Activated CD8-positive, alpha-beta memory T cell treated with anti-CD3 and anti-CD28 coated beads, Interleukin-2, amount 50 U/mL, for 24 hours (primary cell): ENCODE results near the gene MMAB.
A peak's percentile ranks its signal among the peaks of the same experiment; 100 is the strongest.

Experiments used
- DNase-seq: peaks from one replicate; pipeline ENCODE4 v3.0.0-alpha.2; 2020; ENCODE audit errors: extremely low read depth

Gene MMAB

DNA sequence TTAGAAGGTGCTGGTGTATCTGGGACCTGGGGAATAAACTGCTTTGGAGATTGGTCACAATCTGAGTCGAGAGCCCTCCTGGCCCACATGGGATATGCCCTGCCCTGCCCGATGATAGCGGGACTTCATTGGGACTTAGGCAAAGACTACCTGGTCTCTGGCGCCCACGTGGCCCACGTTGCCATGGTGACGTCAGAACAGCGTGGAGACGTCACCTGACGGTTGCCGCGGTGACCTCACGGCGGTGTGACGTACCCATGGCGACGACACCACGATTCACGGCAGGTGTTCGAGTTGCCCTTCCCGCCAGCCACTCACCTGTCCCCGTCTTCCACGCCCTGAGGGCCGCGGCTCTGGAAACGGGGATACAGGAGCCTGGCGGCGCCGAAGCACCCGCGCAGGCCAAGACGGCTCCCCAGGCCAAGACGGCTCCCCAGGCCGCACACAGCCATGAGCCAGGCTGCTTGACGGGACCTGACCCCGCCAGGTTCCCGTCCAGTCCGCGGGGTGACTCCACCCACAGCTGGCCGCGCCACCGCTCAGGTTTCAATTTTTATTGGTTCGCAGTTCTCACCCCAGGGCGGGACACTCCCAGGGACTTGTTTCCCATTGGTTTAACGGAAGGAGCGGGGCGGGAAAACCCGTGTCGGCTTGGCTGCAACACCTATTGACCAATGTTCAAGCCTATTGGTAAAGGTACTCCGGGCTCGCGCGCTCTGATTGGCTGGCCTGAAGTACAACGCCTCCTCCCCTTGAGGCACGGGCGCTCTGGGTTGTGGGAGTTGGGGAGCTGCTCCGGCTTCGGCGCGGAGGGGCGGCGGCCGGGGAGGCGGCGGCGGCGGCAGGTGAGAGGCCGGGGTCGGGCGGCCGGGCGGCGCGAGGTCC, at the start of gene MMAB, which contains the start of gene MVK:
Gene MMAB (minus strand): TSS at position 476 of the 885 bp plus-strand sequence. CDS start 24 bp downstream, at position 452.
Gene MVK (plus strand): TSS at position 766 of the 885 bp plus-strand sequence. CDS start 1,029 bp downstream, outside the sequence.
- peak; percentile 97 for DNase-seq

DNA sequence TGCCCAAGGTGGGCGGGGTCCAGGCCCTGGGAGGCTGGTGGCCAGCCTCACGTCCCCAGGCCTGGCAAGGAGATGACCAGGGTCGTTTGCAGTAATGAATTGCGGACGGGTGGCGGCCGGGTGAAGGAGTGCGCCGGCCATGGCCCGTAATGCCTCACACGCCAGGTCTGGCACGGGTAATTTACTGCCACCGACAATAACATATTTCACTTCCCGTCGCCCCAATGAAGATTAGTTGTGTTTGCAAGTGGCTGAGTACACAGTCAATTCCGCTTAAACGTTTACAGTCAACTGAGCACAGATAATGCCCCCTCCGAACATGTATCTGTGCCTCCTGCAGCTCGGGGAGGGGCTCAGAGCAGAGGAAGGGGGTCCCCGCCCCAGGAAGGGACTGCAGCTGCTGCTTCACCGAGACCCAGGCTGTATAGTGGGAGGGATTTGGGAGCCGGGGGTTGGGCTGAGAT, 48.6 kb upstream of the MMAB start:
- no peak for DNase-seq

DNA sequence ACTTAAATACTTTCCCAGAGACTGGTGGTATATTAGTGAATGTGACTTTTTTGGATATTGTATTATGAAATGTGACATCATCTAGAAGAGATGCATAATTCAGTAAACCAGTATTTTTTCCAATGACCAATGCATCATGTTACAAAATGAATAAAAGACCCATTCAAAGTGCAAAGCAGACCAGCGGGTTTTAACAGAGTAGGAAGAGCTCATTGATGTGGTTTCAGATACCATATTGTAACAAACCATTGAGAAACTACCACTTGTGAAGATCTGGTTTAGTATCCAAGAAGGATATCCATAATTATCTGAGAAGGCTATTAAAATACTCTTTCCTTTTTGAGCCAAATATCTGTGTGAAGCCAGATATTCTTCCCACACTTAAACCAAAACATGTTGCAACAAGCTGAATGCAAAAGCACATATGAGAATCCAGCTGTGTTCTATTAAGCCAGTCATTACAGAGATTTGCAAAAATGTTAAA, 47.9 kb upstream of the MMAB start:
- no peak for DNase-seq

DNA sequence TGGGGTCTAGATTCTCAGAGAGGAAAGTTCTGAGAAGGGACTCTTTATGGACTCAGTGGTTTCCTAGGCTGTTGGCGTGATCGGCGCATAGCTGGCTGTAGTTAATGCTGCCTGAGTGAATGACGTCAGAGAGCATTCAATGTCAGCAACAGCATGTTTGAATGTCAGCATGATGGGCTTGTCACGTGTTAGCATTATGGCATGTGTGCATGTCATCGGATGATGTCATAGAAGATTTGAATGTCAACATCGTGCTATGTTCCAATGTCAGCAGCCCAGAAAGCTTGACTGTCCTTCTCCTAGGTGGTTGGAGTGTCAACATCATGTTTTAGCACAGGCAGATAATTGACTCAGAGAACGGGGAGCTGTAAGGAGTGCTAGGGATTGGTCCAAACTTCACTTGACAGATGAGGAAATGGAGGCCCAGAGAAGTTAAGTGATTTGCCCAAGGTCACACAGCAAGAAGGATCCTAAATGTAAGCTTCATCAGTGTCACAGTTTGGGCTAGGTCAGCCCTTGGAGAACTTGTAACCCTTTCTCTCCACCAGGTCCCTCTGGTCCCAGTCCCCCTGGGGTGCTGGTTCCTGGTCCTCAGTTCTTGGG, 45.8 kb upstream of the MMAB start:
- DNase-seq: no peak

DNA sequence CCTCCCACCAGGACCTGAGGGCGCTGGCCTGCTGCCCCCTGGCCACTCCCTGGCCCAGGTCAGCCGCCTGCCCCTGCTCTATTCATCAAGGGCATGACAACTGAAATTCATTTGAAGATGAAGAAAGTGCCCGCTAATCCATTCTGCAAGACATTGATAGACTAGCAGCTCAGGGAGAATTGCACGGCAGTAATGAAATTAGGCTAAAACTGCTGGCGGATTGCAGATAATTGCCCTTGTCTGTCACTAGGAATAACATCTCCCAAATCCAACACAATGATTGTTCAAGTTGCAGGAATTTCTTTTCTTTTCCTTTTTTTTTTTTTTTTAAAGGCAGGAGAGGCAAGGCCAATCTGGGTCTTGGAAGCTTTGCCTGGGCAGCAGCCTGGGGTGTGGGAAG, 44.8 kb upstream of the MMAB start:
- no peak for DNase-seq

DNA sequence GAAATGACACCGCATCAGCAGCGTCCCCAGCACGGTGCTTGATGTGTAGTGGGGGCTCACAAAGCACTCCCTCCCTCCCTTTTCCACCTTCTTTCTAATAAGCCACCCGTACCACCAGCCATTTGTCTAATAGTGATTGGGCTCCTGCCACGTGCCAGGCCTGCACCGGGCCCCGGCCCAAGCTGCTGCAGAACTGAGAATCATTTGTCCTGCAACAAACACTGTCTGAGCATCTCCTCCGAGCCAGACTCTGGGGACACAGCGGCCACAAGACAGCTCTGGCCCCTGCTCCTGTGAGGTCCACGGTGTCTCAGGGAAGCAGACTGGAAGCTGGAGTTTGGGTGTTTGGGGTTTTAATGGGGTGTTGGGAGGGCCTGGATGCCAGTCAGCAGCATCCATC, 44.2 kb upstream of the MMAB start:
- no peak for DNase-seq

DNA sequence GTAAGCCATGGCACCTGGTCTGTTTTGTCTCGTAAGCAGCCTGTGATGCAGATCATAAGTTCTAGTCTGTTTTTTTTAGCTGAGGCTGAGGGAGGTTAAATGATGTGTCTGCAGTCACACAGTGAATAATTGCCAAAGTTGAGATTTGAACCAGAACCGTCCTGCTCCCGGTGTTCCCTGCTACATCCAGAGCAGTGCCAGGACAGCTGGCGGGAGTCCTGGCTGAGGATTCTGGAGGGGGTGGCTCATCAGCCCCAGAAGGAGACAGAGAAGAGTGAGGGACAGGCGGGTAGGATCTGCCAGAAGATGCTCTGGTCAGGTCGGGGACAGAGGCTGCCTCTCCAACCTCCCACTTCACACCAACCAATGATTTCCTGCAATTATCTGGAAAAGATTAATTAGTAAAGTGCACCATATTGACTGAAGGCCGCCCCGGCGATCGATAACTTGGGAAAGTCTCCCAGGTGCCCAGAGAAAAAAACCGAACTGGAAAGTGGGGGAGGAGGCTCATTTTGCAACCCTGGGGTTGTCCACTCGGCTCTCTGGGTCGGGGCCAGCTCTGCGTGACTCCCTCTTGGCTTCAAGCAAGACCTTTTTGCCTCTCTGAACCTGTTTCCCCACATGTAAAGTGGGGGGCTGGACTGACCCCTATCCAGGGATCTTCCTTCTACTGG, 42.4 kb upstream of the MMAB start:
- no peak for DNase-seq

DNA sequence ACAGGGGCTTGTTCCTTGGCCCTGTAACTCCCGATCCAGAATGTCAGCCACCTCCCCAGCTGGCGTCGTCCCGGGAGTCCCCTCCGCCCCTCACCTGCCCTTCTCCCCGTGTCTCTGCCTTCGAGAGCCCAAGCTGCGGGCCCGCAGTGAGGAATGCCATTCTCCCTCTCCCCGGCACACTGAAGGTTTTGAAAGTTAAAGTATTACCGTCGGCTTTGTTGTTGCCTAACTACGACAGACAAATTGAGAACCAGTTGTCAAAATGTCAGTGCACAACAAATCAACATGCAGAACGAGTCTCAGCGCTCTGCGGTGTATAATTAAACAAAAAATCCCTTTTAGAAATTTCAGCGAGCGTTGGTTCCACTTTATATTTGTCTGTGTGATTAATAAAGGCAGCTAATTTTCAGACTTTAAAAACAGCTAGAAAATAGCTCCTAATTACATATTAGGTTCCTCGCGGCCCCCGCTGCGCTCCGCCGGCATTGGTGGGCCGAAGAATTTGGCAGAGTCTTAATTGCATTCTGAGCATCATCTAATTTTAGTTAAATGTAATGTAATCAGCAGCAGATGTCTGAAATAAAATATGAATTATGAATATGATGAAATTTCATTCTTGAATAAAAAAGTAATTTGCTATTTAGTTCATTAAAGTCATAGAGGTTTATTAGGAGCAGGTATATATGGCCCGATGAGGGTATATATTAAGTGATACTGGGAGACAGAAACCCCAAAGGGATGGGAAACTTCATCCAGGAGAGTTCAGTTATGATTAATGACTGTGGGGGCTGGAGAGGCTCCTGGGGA, 40.5 kb upstream of the MMAB start:
- DNase-seq: no peak

DNA sequence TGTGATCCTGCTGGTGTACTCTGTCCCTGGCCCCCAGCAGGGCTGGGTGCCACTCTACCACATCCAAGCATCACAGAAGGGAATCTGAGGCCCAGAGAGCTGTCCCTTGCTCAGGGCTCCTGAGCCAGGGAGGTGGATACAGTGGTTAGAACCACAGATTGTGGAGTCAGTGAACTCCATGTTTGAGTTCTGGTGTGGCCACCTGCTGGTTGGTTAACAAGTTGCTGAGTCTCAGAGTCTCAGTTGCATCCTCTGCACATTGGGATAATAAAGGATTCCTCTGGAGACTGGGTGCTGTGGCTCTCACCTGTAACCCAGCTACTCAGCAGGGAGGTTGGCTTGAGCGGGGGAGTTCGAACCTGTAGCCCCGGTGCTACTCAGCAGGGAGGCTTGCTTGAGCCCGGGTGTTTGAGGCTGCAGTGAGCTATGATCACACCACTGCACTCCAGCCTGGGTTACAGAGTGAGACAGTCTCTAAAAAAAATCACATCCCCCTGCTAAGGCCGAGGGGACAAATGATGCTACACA, 39.7 kb upstream of the MMAB start:
- no peak for DNase-seq

DNA sequence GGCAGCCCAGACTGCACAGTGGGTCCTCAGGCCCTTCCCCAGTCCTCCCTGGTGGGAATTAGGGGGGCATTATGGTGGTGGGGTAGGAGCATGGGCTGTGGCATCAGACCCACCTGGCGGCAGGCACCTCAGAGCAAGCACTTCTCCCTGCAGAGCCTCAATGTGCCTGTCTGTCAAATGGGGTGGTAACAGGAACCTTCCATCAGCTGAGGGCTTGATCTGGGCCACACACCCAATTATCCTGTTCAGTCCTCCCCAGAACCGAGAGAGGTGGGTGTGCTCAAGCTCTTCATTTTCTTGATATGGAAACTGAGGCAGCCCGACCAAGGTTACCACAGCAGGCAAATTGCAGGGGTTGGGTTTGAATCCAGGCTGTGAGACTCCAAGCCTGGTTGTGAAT, 38.7 kb upstream of the MMAB start:
- DNase-seq: no peak

DNA sequence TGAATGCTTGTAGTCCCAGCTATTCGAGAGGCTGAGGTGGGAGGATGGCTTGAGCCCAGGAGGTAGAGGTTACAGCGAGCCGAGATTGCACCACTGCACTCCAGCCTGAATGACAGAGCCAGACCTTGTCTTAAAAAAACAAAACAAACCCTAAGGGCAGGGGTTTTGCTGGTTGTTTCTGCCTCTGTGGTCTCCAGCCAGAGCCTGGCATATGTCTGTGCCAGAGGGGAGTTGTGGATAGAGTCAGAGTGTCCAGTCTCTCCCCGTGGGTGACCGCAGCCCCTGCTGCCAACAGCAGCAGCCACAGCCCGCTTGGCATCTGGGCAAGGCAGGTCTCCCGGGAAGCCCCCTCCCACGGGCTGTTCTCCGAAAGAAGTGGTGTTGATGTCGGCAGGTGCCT, 37.9 kb upstream of the MMAB start:
- DNase-seq: no peak

DNA sequence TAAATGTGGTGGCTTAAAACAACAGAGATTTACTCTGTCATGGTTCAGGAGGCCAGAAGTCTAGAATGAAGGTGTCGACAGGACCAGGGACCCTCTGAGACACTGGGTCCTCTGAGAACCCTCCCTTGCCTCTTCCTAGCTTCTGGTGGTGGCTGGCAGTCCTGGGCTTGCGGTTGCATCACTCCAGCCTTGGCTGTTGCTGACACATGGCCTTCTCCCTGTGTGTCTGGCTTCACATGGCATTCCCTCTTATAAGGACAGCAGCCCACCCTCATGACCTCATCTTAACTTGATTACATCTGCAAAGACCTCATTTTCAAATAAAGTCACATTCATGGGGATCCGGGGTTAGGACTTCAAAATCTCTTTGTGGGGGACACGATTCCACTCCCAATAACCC, 37.2 kb upstream of the MMAB start:
- no peak for DNase-seq

DNA sequence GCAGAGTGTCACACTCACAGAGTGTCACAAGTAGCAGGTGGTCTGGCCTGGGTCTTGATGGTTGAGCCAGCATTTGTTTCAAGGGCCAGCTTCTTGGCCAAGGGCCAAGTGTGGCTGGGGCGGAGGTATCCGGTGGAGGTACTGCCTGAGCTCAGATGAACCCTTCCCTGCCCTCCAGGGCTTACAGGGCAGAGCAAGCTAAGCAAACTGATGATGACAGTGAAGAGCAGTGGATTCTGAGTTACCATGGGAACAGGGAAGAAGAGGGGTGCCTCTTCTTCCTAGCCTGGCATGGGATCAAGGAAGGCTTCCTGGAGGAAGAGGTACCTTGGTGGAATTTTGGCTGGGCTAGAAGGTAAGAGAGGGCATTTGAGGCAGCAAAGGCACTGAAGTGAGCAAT, 36.0 kb upstream of the MMAB start:
- no peak for DNase-seq

DNA sequence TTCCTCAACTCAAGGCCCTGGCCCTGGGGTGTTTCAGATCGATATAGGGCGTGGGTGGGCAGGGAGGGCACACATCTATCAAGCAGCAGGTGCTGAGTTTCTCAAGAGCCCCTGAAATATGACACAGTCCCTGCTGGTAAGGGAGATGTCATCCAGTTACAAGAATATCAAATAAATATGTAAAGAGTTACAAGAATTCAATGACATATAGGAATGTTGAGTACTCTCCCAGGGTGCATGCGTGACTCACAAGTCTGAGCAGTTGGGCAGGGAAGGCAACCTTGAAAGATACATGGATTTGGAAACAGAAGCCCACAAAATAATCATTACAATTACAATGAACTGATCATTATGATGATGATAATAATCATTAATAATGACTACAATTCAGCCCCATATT, 35.5 kb upstream of the MMAB start:
- DNase-seq: no peak

DNA sequence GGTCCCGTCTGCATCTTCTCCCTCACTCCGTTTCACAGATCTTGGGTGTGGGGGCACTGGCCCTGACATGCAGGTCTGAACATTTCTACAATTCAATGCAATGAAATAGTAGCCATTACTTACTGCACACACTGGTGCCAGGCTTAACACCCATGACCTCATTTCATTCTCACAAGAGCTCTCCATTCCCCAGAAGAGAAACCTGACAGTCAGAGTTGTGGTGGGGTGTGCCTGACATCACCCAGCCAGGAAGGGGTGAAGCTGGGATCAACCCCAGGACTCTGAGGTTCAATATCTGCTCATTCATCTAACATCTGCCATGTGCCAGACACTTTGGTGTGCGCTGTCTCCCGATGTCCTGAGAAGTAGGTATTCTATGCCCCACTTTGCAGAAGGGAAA, 35.0 kb upstream of the MMAB start:
- DNase-seq: no peak

DNA sequence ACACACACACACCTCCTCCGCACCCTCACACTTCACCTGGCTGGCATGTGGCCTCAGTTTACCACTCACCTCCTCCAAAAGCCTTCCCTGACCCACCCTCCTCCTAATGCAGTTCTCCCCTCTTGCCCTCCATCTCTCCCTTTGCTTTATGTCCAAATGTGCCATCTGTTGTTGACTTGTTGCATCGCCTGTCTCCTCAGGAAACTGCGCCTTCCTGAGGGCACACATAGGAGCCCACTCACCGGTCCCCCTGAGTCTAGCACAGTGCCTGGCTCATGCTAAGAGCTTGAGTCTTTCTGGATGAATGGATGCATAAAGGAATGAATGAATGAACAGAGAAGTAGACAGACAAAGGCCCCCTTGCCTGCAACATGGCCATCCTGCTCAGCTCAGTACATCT, 34.3 kb upstream of the MMAB start:
- no peak for DNase-seq

DNA sequence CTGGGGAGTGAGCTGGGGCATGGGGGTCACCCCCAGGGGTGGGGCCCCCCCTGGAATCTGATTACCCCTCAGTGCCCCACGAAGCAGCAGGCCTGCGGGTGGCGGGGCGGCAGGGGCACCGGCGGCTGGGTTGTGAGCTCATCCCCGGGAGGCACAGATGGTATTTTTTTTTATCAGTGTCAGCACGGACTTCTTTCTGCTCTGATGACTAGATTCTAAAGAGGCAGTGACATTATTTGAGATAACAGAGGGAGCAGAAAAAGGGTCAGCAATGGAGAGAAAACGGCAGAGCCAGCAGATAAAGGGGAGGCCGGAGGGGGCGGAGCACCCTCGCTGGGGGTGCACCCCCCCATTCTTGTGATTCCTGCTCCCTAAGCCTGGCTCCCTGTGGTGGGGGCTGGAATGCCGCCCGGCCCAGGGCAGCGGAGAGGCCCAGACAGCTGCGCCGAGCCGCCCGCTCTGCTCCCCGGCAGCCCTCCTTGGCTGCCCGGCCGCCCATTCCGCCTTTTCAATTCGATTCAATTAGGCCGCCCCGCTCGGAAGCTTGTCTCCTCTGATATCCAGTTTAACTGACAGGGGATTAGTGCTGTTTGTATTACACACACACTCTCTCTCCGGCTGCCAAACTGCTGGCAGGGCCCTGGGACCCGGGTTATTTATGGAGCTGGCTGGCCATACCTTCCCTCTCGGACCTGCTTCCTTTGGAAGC, 33.2 kb upstream of the MMAB start:
- no peak for DNase-seq

DNA sequence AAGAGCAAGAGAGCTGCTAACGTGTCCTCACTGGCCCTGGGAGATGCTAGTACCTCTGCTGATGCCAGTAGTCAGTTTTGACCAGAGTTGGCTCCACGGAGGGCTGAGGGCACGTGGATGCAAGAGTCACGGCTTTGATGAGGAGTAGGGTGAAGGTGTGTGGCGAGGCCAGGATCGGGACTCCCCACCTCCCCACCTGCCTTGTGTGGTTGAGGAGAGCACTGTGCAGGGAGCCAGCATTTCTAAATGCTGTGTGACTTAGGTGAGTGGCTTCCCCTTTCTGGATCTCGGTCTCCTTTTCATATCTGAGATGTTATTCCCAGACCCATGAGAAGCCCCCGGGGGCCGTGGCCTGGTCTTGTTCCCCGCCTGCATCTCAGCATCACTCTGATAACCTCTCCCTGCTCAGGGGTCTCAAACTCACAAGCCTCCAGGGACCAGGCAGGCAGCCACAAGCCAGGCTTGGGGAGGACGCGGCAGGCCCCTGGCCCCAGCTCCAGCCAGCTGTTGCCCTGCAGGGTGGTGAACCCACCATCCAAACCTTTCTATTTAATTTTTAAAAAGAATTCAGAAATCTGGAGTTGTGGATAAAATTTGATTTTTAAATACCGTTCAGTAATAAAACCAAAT, 32.4 kb upstream of the MMAB start:
- DNase-seq: no peak

DNA sequence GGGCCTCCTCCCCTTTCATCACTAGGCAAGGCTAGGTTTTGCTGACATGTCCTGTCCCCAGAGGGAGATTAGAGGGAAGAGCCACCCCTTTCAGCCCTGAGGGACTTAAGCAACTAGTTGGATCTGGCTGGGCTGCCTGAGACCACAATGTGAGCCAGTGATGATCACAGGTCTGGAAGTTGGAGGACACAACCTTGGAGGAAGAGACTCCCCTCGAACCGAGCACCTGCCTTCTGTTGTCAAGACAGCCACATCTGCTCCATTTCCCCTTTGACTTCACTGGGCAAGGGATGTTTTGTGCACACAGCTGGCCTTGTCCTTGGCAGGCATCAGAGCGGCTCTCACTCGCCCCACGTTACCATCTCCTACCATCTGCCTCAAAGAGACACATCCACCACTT, 31.7 kb upstream of the MMAB start:
- DNase-seq: no peak

DNA sequence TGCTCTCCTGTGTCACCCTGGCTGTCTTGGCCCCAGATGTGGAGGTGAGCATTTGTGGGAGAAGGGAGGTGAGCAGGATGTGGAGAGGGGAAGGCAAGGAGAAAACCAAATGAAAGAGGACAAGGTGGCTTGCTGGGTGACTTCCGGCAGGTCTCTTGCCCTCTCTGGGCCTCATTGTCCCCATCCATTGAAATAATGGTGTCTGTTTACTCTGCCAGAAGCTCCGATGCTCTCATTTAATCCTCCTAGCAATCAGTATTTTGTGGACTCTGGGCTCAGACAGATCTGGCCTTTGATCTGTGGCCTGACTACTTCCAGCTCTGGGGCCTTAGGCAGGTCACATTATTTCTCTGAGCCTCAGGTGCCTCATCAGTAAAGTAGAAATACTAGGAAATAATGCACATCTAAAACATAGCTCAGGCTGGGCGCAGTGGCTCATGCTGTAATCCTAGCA, 30.9 kb upstream of the MMAB start:
- DNase-seq: no peak
